ENCODE measurements around the gene LETM1. TPM values are rescaled to one million over a fixed set of nuclear protein-coding genes. Genes with fewer than 3 reads are reported as not detected.

LETM1 gene
- total and polyA plus RNA-seq, 2 donors (not counting 3 experiments of a cell fraction or from before 2014, with no cell fraction given): 25.6 to 62.5 TPM

- DNase-seq (ENCODE audit: low read depth, low spot score): no peak
- Histone ChIP-seq H3K79me2 (ENCODE audit: control insufficient read depth, insufficient read depth, low read length) (no peaks in the 10 kb centered on the region), H3K4me2 (ENCODE audit: insufficient read depth, low read length) (no peak overlapping the region), H3K36me3 (ENCODE audit: control insufficient read depth in 2 of 2, extremely low read depth in 1 of 2, insufficient read depth in 2 of 2, low read length in 2 of 2) (peaks cover 6 to 38% of the 10 kb centered on the region in 2 experiments), H4K20me1 (replicated peaks; ENCODE audit: control insufficient read depth, extremely low read depth, insufficient read depth, low read length) (no peaks in the 10 kb centered on the region), H3K27me3 (ENCODE audit: control insufficient read depth in 2 of 2, insufficient read depth in 2 of 2, low read length in 2 of 2) (no peaks in the 10 kb centered on the region), H3K27ac (ENCODE audit: insufficient read depth, low read depth, low read length) (no peak overlapping the region), H3K9me1 (replicated peaks; ENCODE audit: control insufficient read depth, extremely low read depth, insufficient read depth, low read length) (no peaks in the 10 kb centered on the region), H3K4me3 (replicated peaks in 1 of 3; ENCODE audit: insufficient read depth in 1 of 3, low read depth in 1 of 3, low read length in 3 of 3) (no peak overlapping the region), H3K9ac (replicated peaks; ENCODE audit: extremely low read depth, insufficient read depth, low read length) (no peak overlapping the region), H3K9me3 (replicated peaks; ENCODE audit: control insufficient read depth, insufficient read depth, low read length) (no peaks in the 10 kb centered on the region), H3K4me1 (ENCODE audit: control insufficient read depth, extremely low read depth, insufficient read depth, low read length) (no peaks in the 10 kb centered on the region), H2AFZ (ENCODE audit: low read depth, low read length) (no peak overlapping the region)
- BruUV-seq (replicated peaks): no TSS peak
- POLR2A ChIA-PET: no interaction called here
- FAIRE-seq: no peak
- CTCF ChIA-PET: no interaction called here
- TF ChIP-seq MAX (IDR thresholded peaks at IDR 0.05; ENCODE audit: insufficient read depth, insufficient read length) (no peak), JUN (IDR thresholded peaks at IDR 0.05; ENCODE audit: borderline replicate concordance, insufficient read depth, insufficient read length, low read depth) (no peak), FOS (IDR thresholded peaks at IDR 0.05; ENCODE audit: borderline replicate concordance, insufficient read depth, low read length) (no peak), POLR2A (IDR thresholded peaks at IDR 0.05; ENCODE audit: low read depth, low read length) (no peak), GATA2 (IDR thresholded peaks at IDR 0.05; ENCODE audit: insufficient read depth, insufficient read length, low read depth, low read length) (no peak), POLR2AphosphoS5 (IDR thresholded peaks at IDR 0.05; ENCODE audit: insufficient read depth, low read depth, low read length) (no peak), EZH2 (IDR thresholded peaks at IDR 0.05; ENCODE audit: borderline replicate concordance, low read depth, low read length, severe bottlenecking) (no peak), CTCF (IDR thresholded peaks at IDR 0.05; ENCODE audit: extremely low read depth in 1 of 2, insufficient read depth in 1 of 2, low read depth in 1 of 2, low read length in 2 of 2) (no peak), MYC (IDR thresholded peaks at IDR 0.05; ENCODE audit: low read depth, low read length) (no peak)
- intact Hi-C loops (cut with micrococcal nuclease) (no loop called here), dilution Hi-C loops (cut with MboI; ENCODE audit: extremely low pct_ligation_motif_present, low sequenced_read_pairs) (no loop called here)
These were observed 34.0 kb downstream of the LETM1 start for GRCh38 chr4:1821679-1822567.

Data from endothelial cell of umbilical vein (primary cell).